ENCODE measurements around the gene RTL5. TPM values are rescaled to one million over a fixed set of nuclear protein-coding genes. Genes with fewer than 3 reads are reported as not detected.

Gene RTL5
- total RNA-seq, 1 experiment from 2014 or later: not detected

GRCh38 chrX:72100051-72100755 lies 31.5 kb downstream of the RTL5 start:
- Histone ChIP-seq H4K20me1 (ENCODE audit: insufficient read depth) (no peaks in the 10 kb centered on the region), H3F3A (ENCODE audit: insufficient read depth, low read depth) (no peaks in the 10 kb centered on the region), H3K9me2 (ENCODE audit: insufficient read depth) (no peaks in the 10 kb centered on the region), H3K4me2 (no peak overlapping the region), H3K79me2 (ENCODE audit: low read depth) (no peaks in the 10 kb centered on the region), H3K36me3 (ENCODE audit: low read depth) (no peaks in the 10 kb centered on the region), H3K4me3 (no peak overlapping the region), H3K27me3 (ENCODE audit: insufficient read depth, low read depth) (peaks cover 20% of the 10 kb centered on the region), H2AFZ (no peak overlapping the region), H3K27ac (no peak overlapping the region), H3K4me1 (replicated peaks; ENCODE audit: insufficient read depth) (no peaks in the 10 kb centered on the region), H3K9me3 (ENCODE audit: insufficient read depth, low read depth) (no peaks in the 10 kb centered on the region)
- BruUV-seq (replicated peaks): no TSS peak
- ChIA-PET POLR2A (ENCODE audit: unreplicated experiment) (no interaction called here), CTCF (no interaction called here)
- TF ChIP-seq EZH2 (IDR thresholded peaks at IDR 0.05; ENCODE audit: low read depth) (no peak), CTCF (conservative IDR thresholded peaks at IDR 0.05) (no peak)
- intact Hi-C loops (cut with micrococcal nuclease; ENCODE audit: unreplicated experiment): no loop called here
- DNase-seq: no peak

- TF ChIP-seq CTCF (conservative IDR thresholded peaks at IDR 0.05) (no peak), EZH2 (IDR thresholded peaks at IDR 0.05; ENCODE audit: low read depth) (no peak)
- Histone ChIP-seq H3K9me3 (ENCODE audit: insufficient read depth, low read depth) (no peaks in the 10 kb centered on the region), H3F3A (ENCODE audit: insufficient read depth, low read depth) (no peaks in the 10 kb centered on the region), H4K20me1 (ENCODE audit: insufficient read depth) (no peaks in the 10 kb centered on the region), H3K4me3 (no peak overlapping the region), H3K79me2 (ENCODE audit: low read depth) (no peaks in the 10 kb centered on the region), H3K36me3 (ENCODE audit: low read depth) (no peaks in the 10 kb centered on the region), H3K27me3 (ENCODE audit: insufficient read depth, low read depth) (peaks cover 23% of the 10 kb centered on the region), H3K9me2 (ENCODE audit: insufficient read depth) (no peaks in the 10 kb centered on the region), H3K27ac (no peak overlapping the region), H2AFZ (no peak overlapping the region), H3K4me1 (replicated peaks; ENCODE audit: insufficient read depth) (no peaks in the 10 kb centered on the region), H3K4me2 (no peak overlapping the region)
- CTCF ChIA-PET: no interaction called here
- POLR2A ChIA-PET (ENCODE audit: unreplicated experiment): no interaction called here
- intact Hi-C loops (cut with micrococcal nuclease; ENCODE audit: unreplicated experiment): no loop called here
- BruUV-seq (replicated peaks): no TSS peak
- no peak for DNase-seq
These were observed 34.6 kb downstream of the RTL5 start for GRCh38 chrX:72097098-72097497.

- no peak for TF ChIP-seq CTCF (conservative IDR thresholded peaks at IDR 0.05)
- TF ChIP-seq EZH2 (IDR thresholded peaks at IDR 0.05; ENCODE audit: low read depth): no peak
- Histone ChIP-seq H3K36me3 (ENCODE audit: low read depth) (no peaks in the 10 kb centered on the region), H3K4me2 (no peak overlapping the region), H3K27me3 (ENCODE audit: insufficient read depth, low read depth) (peaks cover 30% of the 10 kb centered on the region), H3K4me1 (replicated peaks; ENCODE audit: insufficient read depth) (no peaks in the 10 kb centered on the region), H3K27ac (no peak overlapping the region), H3F3A (ENCODE audit: insufficient read depth, low read depth) (no peaks in the 10 kb centered on the region), H4K20me1 (ENCODE audit: insufficient read depth) (no peaks in the 10 kb centered on the region), H2AFZ (no peak overlapping the region), H3K4me3 (no peak overlapping the region), H3K79me2 (ENCODE audit: low read depth) (no peaks in the 10 kb centered on the region), H3K9me3 (ENCODE audit: insufficient read depth, low read depth) (no peaks in the 10 kb centered on the region), H3K9me2 (ENCODE audit: insufficient read depth) (no peaks in the 10 kb centered on the region)
- BruUV-seq (replicated peaks): no TSS peak
- CTCF ChIA-PET: no interaction called here
- POLR2A ChIA-PET (ENCODE audit: unreplicated experiment): no interaction called here
- intact Hi-C loops (cut with micrococcal nuclease; ENCODE audit: unreplicated experiment): no loop called here
- DNase-seq: no peak
These were observed 36.3 kb downstream of the RTL5 start for GRCh38 chrX:72095370-72095769.

Measured in PC-9 (cell line).